Ishikawa (cell line): Measurements from ENCODE around the gene KCNQ1.

Experiments
- CEBPB ChIP-seq: IDR thresholded peaks from 2 replicates; pipeline ENCODE4 v1.6.1; 2012
- CREB1 ChIP-seq: IDR thresholded peaks from 2 replicates; pipeline ENCODE4 v1.6.1; 2012; ENCODE audit warnings: low read depth
- EGR1 ChIP-seq: IDR thresholded peaks from 2 replicates; pipeline ENCODE4 v1.6.1; 2012
- EP300 ChIP-seq: IDR thresholded peaks from 2 replicates; pipeline ENCODE4 v1.6.1; 2012; ENCODE audit warnings: borderline replicate concordance
- FOXM1 ChIP-seq: IDR thresholded peaks from 2 replicates; pipeline ENCODE4 v1.6.1; 2012; ENCODE audit warnings: low read depth, borderline replicate concordance
- MAX ChIP-seq: IDR thresholded peaks from 2 replicates; pipeline ENCODE4 v1.6.1; 2012
- RAD21 ChIP-seq: IDR thresholded peaks from 2 replicates; pipeline ENCODE4 v1.6.1; 2012; ENCODE audit warnings: low read depth
- TAF1 ChIP-seq: IDR thresholded peaks from 2 replicates; pipeline ENCODE4 v1.6.1; 2012; ENCODE audit warnings: low read depth, mild to moderate bottlenecking
- TCF12 ChIP-seq: IDR thresholded peaks from 2 replicates; pipeline ENCODE4 v1.6.1; 2012; ENCODE audit warnings: low read depth
- TEAD4 ChIP-seq: IDR thresholded peaks from 2 replicates; pipeline ENCODE4 v1.6.1; 2012
- YY1 ChIP-seq: IDR thresholded peaks from 2 replicates; pipeline ENCODE4 v1.6.1; 2012; ENCODE audit warnings: low read depth
- ZBTB7A ChIP-seq: IDR thresholded peaks from 2 replicates; pipeline ENCODE4 v1.6.1; 2012; ENCODE audit warnings: low read depth
- TF ChIP-seq, protein P1 (sequence below): IDR thresholded peaks from 2 replicates; pipeline ENCODE4 v1.6.1; 2012; ENCODE audit warnings: low read depth, mild to moderate bottlenecking

DNA sequence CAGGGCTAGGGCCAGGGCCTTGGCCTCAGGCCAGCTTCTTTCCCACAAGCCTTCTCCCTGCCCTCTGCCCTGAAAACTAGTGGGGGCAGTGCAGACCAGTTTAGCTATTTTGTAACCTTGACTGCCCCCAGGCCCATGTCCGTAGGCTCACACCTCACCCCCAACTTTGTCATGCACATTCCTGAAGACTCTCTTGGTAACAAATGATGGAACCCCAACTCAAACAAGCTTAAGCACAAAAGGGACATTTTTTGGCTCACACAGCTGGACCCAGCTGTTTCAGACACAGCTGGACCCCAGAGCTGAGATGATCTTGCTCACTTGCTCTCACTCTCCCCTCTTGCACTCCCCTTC lies 208.4 kb downstream of the KCNQ1 start:
- no peak for TF ChIP-seq EP300
- no peak for TF ChIP-seq CREB1
- TF ChIP-seq, protein P1, sequence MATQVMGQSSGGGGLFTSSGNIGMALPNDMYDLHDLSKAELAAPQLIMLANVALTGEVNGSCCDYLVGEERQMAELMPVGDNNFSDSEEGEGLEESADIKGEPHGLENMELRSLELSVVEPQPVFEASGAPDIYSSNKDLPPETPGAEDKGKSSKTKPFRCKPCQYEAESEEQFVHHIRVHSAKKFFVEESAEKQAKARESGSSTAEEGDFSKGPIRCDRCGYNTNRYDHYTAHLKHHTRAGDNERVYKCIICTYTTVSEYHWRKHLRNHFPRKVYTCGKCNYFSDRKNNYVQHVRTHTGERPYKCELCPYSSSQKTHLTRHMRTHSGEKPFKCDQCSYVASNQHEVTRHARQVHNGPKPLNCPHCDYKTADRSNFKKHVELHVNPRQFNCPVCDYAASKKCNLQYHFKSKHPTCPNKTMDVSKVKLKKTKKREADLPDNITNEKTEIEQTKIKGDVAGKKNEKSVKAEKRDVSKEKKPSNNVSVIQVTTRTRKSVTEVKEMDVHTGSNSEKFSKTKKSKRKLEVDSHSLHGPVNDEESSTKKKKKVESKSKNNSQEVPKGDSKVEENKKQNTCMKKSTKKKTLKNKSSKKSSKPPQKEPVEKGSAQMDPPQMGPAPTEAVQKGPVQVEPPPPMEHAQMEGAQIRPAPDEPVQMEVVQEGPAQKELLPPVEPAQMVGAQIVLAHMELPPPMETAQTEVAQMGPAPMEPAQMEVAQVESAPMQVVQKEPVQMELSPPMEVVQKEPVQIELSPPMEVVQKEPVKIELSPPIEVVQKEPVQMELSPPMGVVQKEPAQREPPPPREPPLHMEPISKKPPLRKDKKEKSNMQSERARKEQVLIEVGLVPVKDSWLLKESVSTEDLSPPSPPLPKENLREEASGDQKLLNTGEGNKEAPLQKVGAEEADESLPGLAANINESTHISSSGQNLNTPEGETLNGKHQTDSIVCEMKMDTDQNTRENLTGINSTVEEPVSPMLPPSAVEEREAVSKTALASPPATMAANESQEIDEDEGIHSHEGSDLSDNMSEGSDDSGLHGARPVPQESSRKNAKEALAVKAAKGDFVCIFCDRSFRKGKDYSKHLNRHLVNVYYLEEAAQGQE, result no peak
- TF ChIP-seq CEBPB, result no peak
- TF ChIP-seq TEAD4, result no peak
- no peak for TF ChIP-seq YY1
- no peak for TF ChIP-seq EGR1
- no peak for TF ChIP-seq TCF12
- TF ChIP-seq TAF1, result no peak
- TF ChIP-seq RAD21, result no peak
- TF ChIP-seq ZBTB7A, result no peak
- no peak for TF ChIP-seq MAX
- no peak for TF ChIP-seq FOXM1
